ENCODE data around the gene AP3S1.

AP3S1 gene

GRCh38 chr5:115941051-115941675 lies 99.4 kb downstream of the AP3S1 start:
- peak; percentile 65 to 84 (median 70) for DNase-seq

GRCh38 chr5:115944501-115944900 lies 102.8 kb downstream of the AP3S1 start:
- no peak for DNase-seq

GRCh38 chr5:115946655-115947054 lies 104.9 kb downstream of the AP3S1 start:
- DNase-seq, result no peak

GRCh38 chr5:115947260-115947659 lies 105.5 kb downstream of the AP3S1 start:
- DNase-seq, result no peak

- peak in 1 of 3 donors; percentile 7 for DNase-seq
Measured at GRCh38 chr5:115948091-115948534, 106.4 kb downstream of the AP3S1 start.

GRCh38 chr5:115949096-115949495 lies 107.4 kb downstream of the AP3S1 start:
- DNase-seq, result no peak

GRCh38 chr5:115952588-115952987 lies 110.9 kb downstream of the AP3S1 start:
- DNase-seq, result no peak

- DNase-seq, result no peak
Measured at GRCh38 chr5:115954144-115954543, 112.4 kb downstream of the AP3S1 start.

- no peak for DNase-seq
Measured at GRCh38 chr5:115956957-115957356, 115.2 kb downstream of the AP3S1 start.

- no peak for DNase-seq
Measured at GRCh38 chr5:115961381-115962238, 119.9 kb downstream of the AP3S1 start.

GRCh38 chr5:115962239-115962564 lies 120.5 kb downstream of the AP3S1 start, which contains the start of gene LVRN:
Gene LVRN, plus strand, starts transcription at chr5:115962475. Its CDS starts 143 bp downstream, at chr5:115962618.
- no peak for DNase-seq

- DNase-seq, result peak in 1 of 3 donors; percentile 18
Measured at GRCh38 chr5:115962565-115963402, 121.0 kb downstream of the AP3S1 start.

GRCh38 chr5:115963566-115963965 lies 121.8 kb downstream of the AP3S1 start:
- DNase-seq, result no peak

All from suppressor macrophage treated with lipopolysaccharide for 1 hour (primary cell).